Hematopoietic multipotent progenitor cell (in vitro differentiated cells): Measurements from ENCODE around the gene KNDC1. TPM values are rescaled to one million over a fixed set of nuclear protein-coding genes. Genes with fewer than 3 reads are reported as not detected.
"Not testable (repeated sequence)": the region's sequence is repeated elsewhere in the genome, so short reads cannot be mapped to it uniquely, and the experiment has no call there.

Source experiments
- DNase-seq, 3 donors: peaks; one replicate each; pipeline ENCODE4 v3.0.0-alpha.2; 2011 to 2015; ENCODE audit warnings: low read depth in 2 of 3, low spot score in 2 of 3
- total RNA-seq: library from RNA; depleted of rRNA; stranded (reverse); fragments of >200 nt; gene quantifications from one replicate; pipeline ENCODE4 v1.2.3, GENCODE V29; 2012

Gene KNDC1
- total RNA-seq, 1 donor = under 0.01 TPM

- no peak for DNase-seq
Observed at GRCh38 chr10:133253361-133253955, 93.4 kb downstream of the KNDC1 start.

GRCh38 chr10:133254421-133255120 lies 94.6 kb downstream of the KNDC1 start:
- no peak for DNase-seq

GRCh38 chr10:133255323-133255722 lies 95.3 kb downstream of the KNDC1 start:
- no peak for DNase-seq

GRCh38 chr10:133257489-133258065 lies 97.6 kb downstream of the KNDC1 start:
- peak in 1 of 3 donors; percentile 59 for DNase-seq

GRCh38 chr10:133258066-133258817 lies 98.2 kb downstream of the KNDC1 start:
- peak in 2 of 3 donors; percentile 39 to 44 for DNase-seq

GRCh38 chr10:133258818-133259601 lies 99.0 kb downstream of the KNDC1 start:
- DNase-seq = peak; percentile 53 to 97 (median 96)

- DNase-seq = no peak
Observed at GRCh38 chr10:133259602-133259989, 99.6 kb downstream of the KNDC1 start.

- peak; percentile 40 to 55 (median 46) for DNase-seq
Observed at GRCh38 chr10:133260895-133261725, 101.1 kb downstream of the KNDC1 start.

- DNase-seq = peak in 2 of 3 donors; percentile 63 to 66
Observed at GRCh38 chr10:133261726-133262325, 101.8 kb downstream of the KNDC1 start.

- DNase-seq = no peak
Observed at GRCh38 chr10:133262696-133263095, 102.7 kb downstream of the KNDC1 start.

GRCh38 chr10:133263674-133264073 lies 103.7 kb downstream of the KNDC1 start:
- DNase-seq = no peak

- no peak for DNase-seq
Observed at GRCh38 chr10:133264461-133264860, 104.4 kb downstream of the KNDC1 start.

- not testable (repeated sequence) for DNase-seq
Observed at GRCh38 chr10:133265052-133265451, 105.0 kb downstream of the KNDC1 start.

- no peak for DNase-seq
Observed at GRCh38 chr10:133266056-133266795, 106.2 kb downstream of the KNDC1 start.

GRCh38 chr10:133267293-133267692 lies 107.3 kb downstream of the KNDC1 start:
- DNase-seq = no peak

GRCh38 chr10:133267829-133268228 lies 107.8 kb downstream of the KNDC1 start:
- no peak for DNase-seq

- DNase-seq = no peak
Observed at GRCh38 chr10:133268532-133268931, 108.5 kb downstream of the KNDC1 start.

- no peak for DNase-seq
Observed at GRCh38 chr10:133269367-133269766, 109.3 kb downstream of the KNDC1 start.

- DNase-seq = no peak
Observed at GRCh38 chr10:133270204-133270603, 110.2 kb downstream of the KNDC1 start.
